OCI-LY3 (cell line): ENCODE measurements around the gene BCL2L2.

Experiments
- CTCF ChIP-seq: fragments of 200-600, 300-600 bp; sonication (generic); IDR thresholded peaks from 2 replicates; pipeline ENCODE4 v1.5.1; 2014; ENCODE audit warnings: antibody characterized with exemption, low read length, low read depth
- EZH2phosphoT487 ChIP-seq: fragments of 200-600 bp; shearing (Covaris generic); IDR thresholded peaks from 2 replicates; pipeline ENCODE4 v1.6.1; 2018; ENCODE audit warnings: antibody characterized with exemption, mixed run types, low read depth

GRCh38 chr14:23275412-23275811 is 31.2 kb upstream of the BCL2L2 start:
- TF ChIP-seq CTCF, result no peak
- no peak for TF ChIP-seq EZH2phosphoT487
